NCI-H146 (cell line): ENCODE data around the gene KIRREL3.

Source experiments
- DNase-seq: peaks from one replicate; lab custom pipeline; 2025; lab: John Stamatoyannopoulos, UW

KIRREL3 gene

DNA sequence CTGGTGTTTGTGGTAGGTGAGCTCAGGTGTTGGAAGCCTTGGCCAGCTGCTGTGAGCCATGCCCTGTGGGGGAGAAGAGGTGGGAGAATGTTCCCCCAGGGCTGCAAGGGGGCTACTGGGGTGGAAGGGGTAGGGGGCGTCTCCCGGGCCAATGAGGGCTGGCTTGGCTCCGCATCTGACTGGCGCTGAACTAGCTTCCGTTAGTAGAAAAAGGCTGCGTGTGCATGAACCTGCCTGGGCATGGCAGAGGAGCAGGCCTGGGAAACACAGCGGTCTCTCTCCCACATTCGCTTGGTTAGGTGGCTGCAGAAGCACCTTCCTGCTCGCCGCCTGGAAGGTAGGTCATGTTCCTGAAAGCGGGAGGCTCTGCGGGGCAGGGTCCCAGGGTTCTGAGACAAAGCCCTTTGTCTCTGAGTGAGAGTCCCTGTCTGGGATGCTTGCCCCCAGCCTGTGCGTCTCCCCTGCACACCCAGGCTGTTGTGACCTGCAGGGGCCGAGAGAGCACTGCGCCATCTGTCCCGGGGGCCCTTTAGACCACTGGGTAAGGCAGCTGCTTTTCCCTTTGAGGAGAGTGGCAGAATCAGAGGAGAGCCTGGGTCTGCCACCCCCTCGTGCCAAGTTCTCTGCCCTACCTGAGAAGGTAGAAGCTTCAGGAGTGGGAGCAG is 466.3 kb downstream of the KIRREL3 start:
- no peak for DNase-seq

DNA sequence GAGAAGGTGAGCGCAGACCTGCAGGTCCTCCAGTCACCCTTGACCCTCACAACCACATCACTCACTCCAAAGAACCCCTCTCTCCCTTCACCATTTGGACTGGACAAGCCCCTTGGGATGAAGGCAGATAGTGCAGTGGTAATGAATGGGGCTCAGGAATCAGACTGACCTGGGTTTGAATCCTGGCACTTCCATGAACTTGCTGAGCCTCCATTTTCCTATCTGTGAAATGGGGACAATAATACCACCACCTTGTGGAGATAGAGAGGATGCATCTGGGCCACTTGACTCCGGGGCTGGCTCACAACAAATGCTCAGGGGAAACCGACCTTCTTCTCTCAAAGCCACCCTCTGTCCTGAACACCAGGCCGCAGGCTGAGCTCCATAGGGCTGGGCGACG is 467.0 kb downstream of the KIRREL3 start:
- DNase-seq = no peak

- DNase-seq = no peak
Observed at GRCh38 chr11:126530416-126530815, 470.2 kb downstream of the KIRREL3 start.

DNA sequence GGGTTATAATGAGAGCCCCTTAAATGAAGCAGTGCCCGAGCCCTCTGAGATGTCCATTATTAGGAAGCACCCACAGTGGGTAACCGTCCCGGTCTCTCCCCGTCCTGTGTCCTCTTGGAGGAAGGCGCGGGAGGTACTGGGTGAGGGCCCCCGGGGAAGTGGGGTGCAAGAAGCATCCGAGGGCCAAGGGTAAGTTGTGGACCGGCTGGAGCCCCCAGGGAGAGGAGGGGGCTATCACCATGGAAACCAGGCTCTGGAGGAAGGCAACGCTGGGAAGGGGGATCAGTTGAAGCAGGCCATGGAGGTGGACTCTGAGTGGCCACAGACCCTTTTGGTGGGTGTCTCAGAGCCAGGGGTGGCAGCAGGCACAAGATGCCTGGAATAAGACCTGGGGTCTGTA is 471.5 kb downstream of the KIRREL3 start:
- DNase-seq = no peak

DNA sequence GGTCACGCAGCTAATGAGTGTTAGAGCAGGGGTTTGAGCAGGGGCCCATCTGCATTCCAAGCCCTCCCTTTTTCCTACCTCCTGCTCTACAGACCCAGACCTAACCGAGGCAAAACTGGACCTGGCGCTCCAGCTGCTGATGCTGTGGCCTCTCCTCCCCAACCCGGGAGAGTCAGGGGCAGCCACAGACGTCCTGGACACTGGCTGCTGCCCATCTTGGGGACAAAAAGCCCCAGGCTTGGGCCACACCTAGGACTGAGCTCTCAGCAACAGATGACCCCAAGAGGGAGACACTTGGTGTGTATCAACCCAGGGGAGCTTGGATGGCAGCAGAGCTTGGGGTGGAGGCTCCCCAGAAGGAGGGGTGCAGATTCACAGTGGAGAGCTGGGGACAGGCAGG is 472.5 kb downstream of the KIRREL3 start:
- DNase-seq = no peak

- DNase-seq = no peak
Observed at GRCh38 chr11:126527651-126528050, 472.9 kb downstream of the KIRREL3 start.

GRCh38 chr11:126526471-126526870 is 474.1 kb downstream of the KIRREL3 start:
- DNase-seq = no peak

- no peak for DNase-seq
Observed at GRCh38 chr11:126525702-126526101, 474.9 kb downstream of the KIRREL3 start.

- DNase-seq = no peak
Observed at GRCh38 chr11:126525216-126525615, 475.4 kb downstream of the KIRREL3 start.

GRCh38 chr11:126523441-126524205 is 476.9 kb downstream of the KIRREL3 start:
- DNase-seq = no peak

GRCh38 chr11:126522606-126523005 is 478.0 kb downstream of the KIRREL3 start:
- no peak for DNase-seq

DNA sequence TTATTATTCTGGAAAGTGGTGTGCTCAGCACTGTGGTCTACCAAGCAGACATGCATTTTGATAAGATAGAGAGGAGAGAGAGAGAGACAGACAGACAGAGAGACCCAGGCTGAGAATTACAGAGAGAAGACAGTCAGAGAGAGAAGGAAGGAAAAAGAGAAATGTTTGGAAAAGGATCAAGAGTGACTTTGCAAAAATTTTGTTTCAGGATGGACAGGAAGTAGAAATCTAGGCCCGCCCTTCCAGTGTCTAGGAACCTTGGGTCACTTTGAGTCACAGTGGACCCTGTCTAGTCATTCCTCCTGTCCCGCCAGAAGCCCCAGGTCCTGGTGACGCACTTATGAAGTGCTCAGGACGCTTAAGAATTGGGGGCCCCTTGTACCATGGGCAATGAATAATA is 478.4 kb downstream of the KIRREL3 start:
- DNase-seq = no peak

DNA sequence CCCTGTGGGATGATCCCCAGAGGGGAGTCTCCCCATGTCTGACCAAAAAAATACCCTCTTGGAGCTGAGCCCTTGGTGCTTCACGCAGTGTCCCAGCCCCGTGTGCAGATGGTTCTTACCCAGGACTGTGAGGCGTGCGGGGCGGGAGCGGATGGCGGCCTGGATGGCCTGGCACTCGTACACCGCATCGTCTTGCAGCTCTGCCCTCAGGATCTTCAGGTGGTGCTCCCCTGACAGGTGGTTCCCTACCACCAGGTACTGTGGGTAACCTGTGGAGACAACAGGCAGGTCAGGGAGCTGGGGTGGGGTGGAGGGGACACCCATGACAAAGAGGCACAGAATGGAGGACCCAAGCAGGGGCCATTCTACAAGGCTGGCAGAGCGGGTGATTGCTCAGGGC is 479.4 kb downstream of the KIRREL3 start:
- no peak for DNase-seq

- no peak for DNase-seq
Observed at GRCh38 chr11:126519764-126520734, 480.5 kb downstream of the KIRREL3 start.

DNA sequence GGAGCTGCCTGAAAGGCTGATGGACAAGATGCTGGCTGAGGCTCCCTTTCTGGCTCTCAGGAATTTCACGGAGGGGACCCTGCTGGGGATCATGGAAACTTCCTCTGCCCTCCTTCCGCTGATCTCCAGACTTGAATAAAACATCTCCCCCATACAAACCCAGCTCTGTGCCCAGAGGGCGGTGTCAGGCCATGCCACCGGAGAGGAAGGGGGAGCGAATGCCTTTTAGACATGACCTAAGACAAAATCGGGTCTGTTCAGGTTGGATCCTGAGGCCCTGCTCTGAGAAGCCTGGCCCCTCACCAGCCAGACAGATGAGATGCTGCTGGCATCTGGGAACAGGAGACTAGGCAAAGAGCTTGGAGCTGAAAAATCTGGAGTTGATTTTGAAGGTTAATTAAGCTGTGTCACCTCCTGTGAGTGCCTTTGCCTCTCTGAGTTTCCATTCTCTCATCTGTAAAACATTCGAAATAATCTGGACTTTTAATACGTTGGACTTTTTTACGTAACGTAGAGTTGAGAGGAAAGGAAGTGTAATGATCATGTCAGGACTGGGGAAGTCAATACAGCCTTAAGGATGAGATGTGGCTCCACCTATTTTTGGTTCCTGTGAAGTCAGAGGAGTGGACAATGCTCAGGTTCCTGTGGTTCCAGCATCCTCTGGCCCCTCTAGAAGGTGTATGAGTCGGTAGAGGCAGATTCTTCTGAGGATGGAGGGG is 481.4 kb downstream of the KIRREL3 start:
- no peak for DNase-seq

DNA sequence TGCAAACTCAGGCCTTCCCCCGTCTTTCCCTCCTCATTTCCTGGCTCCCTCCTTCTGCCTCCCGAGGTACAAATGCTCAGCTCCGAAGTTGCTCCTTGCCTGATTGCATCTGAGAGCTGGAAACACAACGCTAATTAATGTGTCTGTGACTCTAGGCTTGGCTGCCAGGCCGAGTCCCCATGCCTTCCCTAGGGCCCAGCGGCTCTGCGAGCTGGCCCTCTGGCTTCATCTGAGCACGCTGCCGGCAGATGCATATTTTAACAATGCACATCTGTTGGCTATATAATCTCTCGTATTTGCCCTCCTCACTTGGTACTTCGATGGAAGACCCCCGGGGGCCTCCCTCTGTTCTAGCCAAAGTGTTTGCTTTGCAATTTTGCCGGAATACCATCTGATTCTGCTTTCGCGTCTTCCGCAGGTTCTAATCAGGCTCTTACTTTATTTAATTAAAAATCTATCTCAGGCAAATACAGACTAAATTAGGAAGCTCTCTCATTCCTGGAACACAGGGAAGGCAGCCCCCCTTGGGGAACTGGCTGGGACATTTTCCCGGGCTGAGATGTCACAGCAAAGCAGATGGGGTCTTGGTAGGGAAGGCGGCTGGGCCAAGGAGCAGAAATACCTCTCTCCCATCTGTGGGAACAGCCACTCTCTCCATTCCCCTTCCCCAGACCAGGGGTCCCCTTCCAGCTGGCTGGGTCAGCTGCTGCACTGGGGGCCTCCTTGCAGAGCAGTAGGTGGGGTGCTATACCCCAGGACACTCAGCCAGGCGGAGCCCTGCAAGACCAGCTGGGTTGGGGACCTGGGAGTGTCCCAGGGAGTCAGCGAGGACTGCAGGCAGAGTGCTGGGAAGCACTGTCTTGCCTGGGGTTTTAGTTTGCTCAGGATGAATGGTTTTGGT is 482.2 kb downstream of the KIRREL3 start:
- DNase-seq = no peak

GRCh38 chr11:126515501-126515900 is 485.1 kb downstream of the KIRREL3 start:
- DNase-seq = no peak

GRCh38 chr11:126514061-126514693 is 486.4 kb downstream of the KIRREL3 start:
- DNase-seq = no peak

DNA sequence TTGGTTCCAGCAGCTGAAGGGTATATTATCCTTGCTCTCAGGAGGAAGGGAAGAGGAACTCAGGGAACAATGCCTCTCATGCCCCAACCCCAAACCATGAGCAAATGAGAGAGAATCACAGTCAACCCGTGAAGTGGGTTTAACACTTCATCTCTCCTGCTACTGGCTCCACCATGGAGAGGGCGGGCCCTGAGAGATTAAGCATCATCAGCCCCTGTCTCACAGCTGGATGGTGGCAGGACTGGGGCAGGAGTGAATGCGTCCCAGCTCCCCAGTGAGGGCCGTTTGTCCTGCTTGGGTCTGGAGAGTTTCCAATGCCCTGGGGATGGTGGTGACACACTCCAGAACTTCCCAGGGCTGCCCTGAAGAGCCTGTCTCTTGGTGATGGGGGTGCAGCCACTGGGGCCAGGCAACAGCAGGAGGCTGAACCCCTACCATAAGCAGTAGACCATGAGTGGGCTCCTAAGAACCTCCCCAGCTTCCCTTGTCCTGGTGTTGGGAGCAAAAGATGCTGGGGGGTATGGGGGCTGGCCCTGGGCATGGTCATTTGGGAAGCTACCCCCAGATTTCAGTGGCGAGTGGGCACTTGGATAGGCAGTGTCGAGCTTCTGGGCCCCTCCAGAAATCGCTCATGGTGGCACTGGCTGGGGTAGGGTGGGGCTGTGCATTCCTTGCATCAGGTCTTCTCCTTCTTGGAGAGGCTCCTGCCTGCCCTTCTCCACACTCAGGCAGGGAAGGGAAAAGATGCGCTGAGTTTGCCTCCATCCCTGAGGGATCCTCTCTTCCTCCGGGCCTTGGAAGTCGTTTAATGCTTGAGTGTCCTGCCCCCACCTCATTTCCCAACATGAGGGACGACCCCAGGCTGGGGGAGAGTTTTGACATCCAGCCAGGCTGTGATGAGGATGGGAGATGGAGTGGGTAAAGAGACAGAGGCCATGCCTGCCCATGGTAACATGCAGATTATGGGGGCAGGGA is 487.5 kb downstream of the KIRREL3 start:
- DNase-seq = no peak
